HG02970 (cell line): ENCODE measurements around the gene IFT25.
A peak's percentile ranks its signal among the peaks of the same experiment; 100 is the strongest.
"Not testable (repeated sequence)": the region's sequence is repeated elsewhere in the genome, so short reads cannot be mapped to it uniquely, and the experiment has no call there.

Source experiments
- ATAC-seq: cut with Tn5 transposase; IDR thresholded peaks from one replicate; pipeline ENCODE4 v1.9.1; 2021; ENCODE audit warnings: mild to moderate bottlenecking, moderate library complexity, moderate number of reproducible peaks; ENCODE audit not compliant: unreplicated experiment, low FRiP score

IFT25 gene

GRCh38 chr1:53945433-53946251 lies at the start of gene IFT25:
IFT25 (minus strand) TSS chr1:53945699; CDS start chr1:53940082, 5,617 bp downstream.
- peak; percentile 69 for ATAC-seq

GRCh38 chr1:53994516-53994915 lies 49.0 kb upstream of the IFT25 start:
- not testable (repeated sequence) for ATAC-seq

- no peak for ATAC-seq
Measured at GRCh38 chr1:53992085-53992874, 46.8 kb upstream of the IFT25 start.

- no peak for ATAC-seq
Measured at GRCh38 chr1:53987880-53988279, 42.4 kb upstream of the IFT25 start.

GRCh38 chr1:53986458-53986857 lies 41.0 kb upstream of the IFT25 start:
- no peak for ATAC-seq

- no peak for ATAC-seq
Measured at GRCh38 chr1:53984726-53985125, 39.2 kb upstream of the IFT25 start.

- ATAC-seq = no peak
Measured at GRCh38 chr1:53982763-53983104, 37.2 kb upstream of the IFT25 start.

GRCh38 chr1:53982034-53982762 lies 36.7 kb upstream of the IFT25 start:
- no peak for ATAC-seq

GRCh38 chr1:53981220-53981619 lies 35.7 kb upstream of the IFT25 start:
- ATAC-seq = no peak

- ATAC-seq = no peak
Measured at GRCh38 chr1:53979712-53980450, 34.4 kb upstream of the IFT25 start.

GRCh38 chr1:53975861-53976260 lies 30.4 kb upstream of the IFT25 start:
- ATAC-seq = no peak

GRCh38 chr1:53971718-53972117 lies 26.2 kb upstream of the IFT25 start:
- no peak for ATAC-seq

- not testable (repeated sequence) for ATAC-seq
Measured at GRCh38 chr1:53969323-53969722, 23.8 kb upstream of the IFT25 start.

- ATAC-seq = no peak
Measured at GRCh38 chr1:53968125-53968513, 22.6 kb upstream of the IFT25 start.

- ATAC-seq = no peak
Measured at GRCh38 chr1:53967409-53968124, 22.1 kb upstream of the IFT25 start.

- ATAC-seq = no peak
Measured at GRCh38 chr1:53966794-53967193, 21.3 kb upstream of the IFT25 start.

- ATAC-seq = no peak
Measured at GRCh38 chr1:53964109-53964508, 18.6 kb upstream of the IFT25 start.

- no peak for ATAC-seq
Measured at GRCh38 chr1:53963460-53963859, 18.0 kb upstream of the IFT25 start.

- ATAC-seq = no peak
Measured at GRCh38 chr1:53962395-53962794, 16.9 kb upstream of the IFT25 start.
